Measurements from ENCODE around the gene LONRF2. TPM values are rescaled to one million over a fixed set of nuclear protein-coding genes. Genes with fewer than 3 reads are reported as not detected.

The LONRF2 gene
- total RNA-seq, 1 experiment from 2014 or later, result 1.6 TPM

DNA sequence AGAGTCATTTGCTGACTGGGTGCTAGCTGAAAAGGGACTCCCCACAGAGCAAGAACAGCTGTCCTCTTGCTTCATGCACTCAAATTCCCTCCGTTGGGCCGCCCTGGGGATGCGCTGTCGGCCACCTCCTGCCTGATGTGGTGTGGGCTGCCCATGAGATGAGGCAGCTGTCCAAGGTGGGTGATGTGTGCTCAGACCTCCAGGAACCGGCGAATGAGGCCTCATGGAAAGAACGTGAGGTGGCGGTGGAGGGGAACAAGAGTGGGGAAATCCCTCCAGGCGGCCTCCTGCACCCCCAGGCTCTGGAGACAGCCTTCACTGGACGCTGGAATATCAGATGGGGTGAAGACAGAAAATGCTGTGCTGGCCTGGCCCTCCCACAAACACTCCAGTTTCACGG lies 79.8 kb downstream of the LONRF2 start:
- Histone ChIP-seq H3K4me3 (replicated peaks in 1 of 2; ENCODE audit: low read depth in 1 of 2, low read length in 2 of 2) (no peak overlapping the region), H3K4me2 (ENCODE audit: low read length) (no peak overlapping the region), H3K79me2 (ENCODE audit: insufficient read depth, low read length) (no peaks in the 10 kb centered on the region), H2AFZ (ENCODE audit: low read depth, low read length, poor library complexity, severe bottlenecking) (no peak overlapping the region), H3K27ac (ENCODE audit: low read depth, low read length) (no peak overlapping the region), H3K4me1 (ENCODE audit: control insufficient read depth in 1 of 2, insufficient read depth in 2 of 2, low read length in 2 of 2) (no peaks in the 10 kb centered on the region), H3K9ac (ENCODE audit: low read length) (no peak overlapping the region), H3K36me3 (ENCODE audit: control insufficient read depth in 1 of 2, insufficient read depth in 2 of 2, low read length in 2 of 2) (no peaks in the 10 kb centered on the region), H3K9me2 (ENCODE audit: insufficient read depth) (no peaks in the 10 kb centered on the region), H3K27me3 (ENCODE audit: insufficient read depth, low read length) (peaks cover 4% of the 10 kb centered on the region; the same call in 1 of the 2 replicates), H4K20me1 (ENCODE audit: insufficient read depth) (no peaks in the 10 kb centered on the region), H3K9me3 (ENCODE audit: control insufficient read depth in 1 of 2, insufficient read depth in 1 of 2, low read depth in 1 of 2, low read length in 2 of 2) (no peaks in the 10 kb centered on the region)
- TF ChIP-seq RAD21 (IDR thresholded peaks at IDR 0.05; ENCODE audit: low read depth) (no peak), CEBPB (IDR thresholded peaks at IDR 0.05; ENCODE audit: low read depth) (no peak), POLR2AphosphoS5 (IDR thresholded peaks at IDR 0.05; ENCODE audit: low read depth, low read length) (no peak), CBX3 (IDR thresholded peaks at IDR 0.05; ENCODE audit: low read depth) (no peak), ZFX (IDR thresholded peaks at IDR 0.05) (no peak), EZH2phosphoT487 (IDR thresholded peaks at IDR 0.05; ENCODE audit: borderline replicate concordance) (no peak), SRF (IDR thresholded peaks at IDR 0.05; ENCODE audit: low read depth) (no peak), ELF1 (IDR thresholded peaks at IDR 0.05; ENCODE audit: borderline replicate concordance, low read depth) (no peak), TCF7L2 (IDR thresholded peaks at IDR 0.05; ENCODE audit: borderline replicate concordance, extremely low read depth, insufficient read depth, insufficient read length) (no peak), SP1 (IDR thresholded peaks at IDR 0.05; ENCODE audit: low read depth) (no peak), ZNF274 (IDR thresholded peaks at IDR 0.05; ENCODE audit: low read depth, low read length) (no peak), SIN3A (IDR thresholded peaks at IDR 0.05; ENCODE audit: low read depth) (no peak), YY1 (IDR thresholded peaks at IDR 0.05; ENCODE audit: extremely low read depth, insufficient replicate concordance, low read depth, low read length) (no peak)
- TF ChIP-seq, protein P1, sequence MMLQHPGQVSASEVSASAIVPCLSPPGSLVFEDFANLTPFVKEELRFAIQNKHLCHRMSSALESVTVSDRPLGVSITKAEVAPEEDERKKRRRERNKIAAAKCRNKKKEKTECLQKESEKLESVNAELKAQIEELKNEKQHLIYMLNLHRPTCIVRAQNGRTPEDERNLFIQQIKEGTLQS (IDR thresholded peaks at IDR 0.05), result no peak
- TF ChIP-seq, protein P2, sequence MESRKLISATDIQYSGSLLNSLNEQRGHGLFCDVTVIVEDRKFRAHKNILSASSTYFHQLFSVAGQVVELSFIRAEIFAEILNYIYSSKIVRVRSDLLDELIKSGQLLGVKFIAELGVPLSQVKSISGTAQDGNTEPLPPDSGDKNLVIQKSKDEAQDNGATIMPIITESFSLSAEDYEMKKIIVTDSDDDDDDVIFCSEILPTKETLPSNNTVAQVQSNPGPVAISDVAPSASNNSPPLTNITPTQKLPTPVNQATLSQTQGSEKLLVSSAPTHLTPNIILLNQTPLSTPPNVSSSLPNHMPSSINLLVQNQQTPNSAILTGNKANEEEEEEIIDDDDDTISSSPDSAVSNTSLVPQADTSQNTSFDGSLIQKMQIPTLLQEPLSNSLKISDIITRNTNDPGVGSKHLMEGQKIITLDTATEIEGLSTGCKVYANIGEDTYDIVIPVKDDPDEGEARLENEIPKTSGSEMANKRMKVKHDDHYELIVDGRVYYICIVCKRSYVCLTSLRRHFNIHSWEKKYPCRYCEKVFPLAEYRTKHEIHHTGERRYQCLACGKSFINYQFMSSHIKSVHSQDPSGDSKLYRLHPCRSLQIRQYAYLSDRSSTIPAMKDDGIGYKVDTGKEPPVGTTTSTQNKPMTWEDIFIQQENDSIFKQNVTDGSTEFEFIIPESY (IDR thresholded peaks at IDR 0.05; ENCODE audit: extremely low read depth, insufficient replicate concordance, low read length), result no peak
- TF ChIP-seq, protein P3, sequence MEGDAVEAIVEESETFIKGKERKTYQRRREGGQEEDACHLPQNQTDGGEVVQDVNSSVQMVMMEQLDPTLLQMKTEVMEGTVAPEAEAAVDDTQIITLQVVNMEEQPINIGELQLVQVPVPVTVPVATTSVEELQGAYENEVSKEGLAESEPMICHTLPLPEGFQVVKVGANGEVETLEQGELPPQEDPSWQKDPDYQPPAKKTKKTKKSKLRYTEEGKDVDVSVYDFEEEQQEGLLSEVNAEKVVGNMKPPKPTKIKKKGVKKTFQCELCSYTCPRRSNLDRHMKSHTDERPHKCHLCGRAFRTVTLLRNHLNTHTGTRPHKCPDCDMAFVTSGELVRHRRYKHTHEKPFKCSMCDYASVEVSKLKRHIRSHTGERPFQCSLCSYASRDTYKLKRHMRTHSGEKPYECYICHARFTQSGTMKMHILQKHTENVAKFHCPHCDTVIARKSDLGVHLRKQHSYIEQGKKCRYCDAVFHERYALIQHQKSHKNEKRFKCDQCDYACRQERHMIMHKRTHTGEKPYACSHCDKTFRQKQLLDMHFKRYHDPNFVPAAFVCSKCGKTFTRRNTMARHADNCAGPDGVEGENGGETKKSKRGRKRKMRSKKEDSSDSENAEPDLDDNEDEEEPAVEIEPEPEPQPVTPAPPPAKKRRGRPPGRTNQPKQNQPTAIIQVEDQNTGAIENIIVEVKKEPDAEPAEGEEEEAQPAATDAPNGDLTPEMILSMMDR (IDR thresholded peaks at IDR 0.05 in 2 of 3, conservative IDR thresholded peaks at IDR 0.05 in 1 of 3; ENCODE audit: borderline replicate concordance in 1 of 3, insufficient read depth in 1 of 3, low read depth in 2 of 3, low read length in 2 of 3), result no peak
- TF ChIP-seq, protein P4, sequence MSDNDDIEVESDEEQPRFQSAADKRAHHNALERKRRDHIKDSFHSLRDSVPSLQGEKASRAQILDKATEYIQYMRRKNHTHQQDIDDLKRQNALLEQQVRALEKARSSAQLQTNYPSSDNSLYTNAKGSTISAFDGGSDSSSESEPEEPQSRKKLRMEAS (IDR thresholded peaks at IDR 0.05), result no peak
- ATAC-seq (peak; percentile 26), DNase-seq (ENCODE audit: low read depth, low spot score) (no peak)
- ChIA-PET RAD21 (ENCODE audit: low non-redundant PET in 1 of 2, low total read pairs in 2 of 2, uncharacterized antibody in 2 of 2, unreplicated experiment in 2 of 2) (interaction anchor here in 1 of 2 experiments (1.5 kb wide), 1 partner anchor 683 kb away, joined by 4 read pairs; no protein-coding TSS in a partner anchor), CTCF (interaction anchor here (0.7 kb wide), 1 partner anchor 423 kb away, joined by 3 read pairs; no protein-coding TSS in a partner anchor), POLR2A (no interaction called here)
- no TSS peak for BruUV-seq (replicated peaks)
- intact Hi-C loops (cut with micrococcal nuclease), result loop anchor here (2.0 to 5.0 kb wide), 2 partner anchors 65 to 516 kb away; no protein-coding TSS in a partner anchor

All from HCT116 (cell line).